ENCODE data around the gene LRRC43.

- TF ChIP-seq CTCF (IDR thresholded peaks at IDR 0.05), result no peak
- no peak for TF ChIP-seq POLR2A (IDR thresholded peaks at IDR 0.05)
- no peak for TF ChIP-seq POLR2AphosphoS5 (IDR thresholded peaks at IDR 0.05)
These were observed 2.2 kb downstream of the LRRC43 start for GRCh38 chr12:122185079-122185478.
